ENCODE data around the gene AP5Z1. TPM values are rescaled to one million over a fixed set of nuclear protein-coding genes. Genes with fewer than 3 reads are reported as not detected.

AP5Z1 gene
- 35.7 to 61.2 TPM (median 59.7 TPM) in 3 replicates for total RNA-seq
- long read RNA-seq, transcript AP5Z1-201 (17 exons, 2,889 nt): major isoform, 137 of 203 reads
- long read RNA-seq, transcript AP5Z1-209 (16 exons, 2,667 nt): minor isoform, 6 of 203 reads
- long read RNA-seq, partial matches to known transcripts: 21 of 203 reads
- long read RNA-seq, other reads (novel, unspliced or antisense): 36 of 203 reads

- Mint-ChIP-seq H3K9me3 (ENCODE audit: low read depth) (no peaks in the 10 kb centered on the region), H3K27ac (ENCODE audit: unreplicated experiment) (peak within 1 kb of the TSS; percentile 99), H3K4me3 (ENCODE audit: unreplicated experiment) (peak within 1 kb of the TSS; percentile 98), H3K27me3 (ENCODE audit: low read depth) (no peaks in the 10 kb centered on the region), H3K36me3 (ENCODE audit: low read depth) (peaks cover 5% of the 10 kb centered on the region), H3K4me1 (ENCODE audit: low read depth) (peaks cover 44% of the 10 kb centered on the region)
- peak; percentile 97 for DNase-seq (ENCODE audit: low spot score)
- TF ChIP-seq CTCF (IDR thresholded peaks at IDR 0.05): peak; percentile 11
Measured at GRCh38 chr7:4775250-4775847, at the start of gene AP5Z1. Gene AP5Z1, plus strand, starts transcription at chr7:4775623. Its CDS starts 93 bp downstream, at chr7:4775716.

GRCh38 chr7:4725850-4726450, 49.5 kb upstream of the AP5Z1 start:
- peaks cover 72% of the 10 kb centered on the region for H3K4me1 Mint-ChIP-seq (ENCODE audit: low read depth)

GRCh38 chr7:4726566-4726965, 48.9 kb upstream of the AP5Z1 start:
- peaks cover 73% of the 10 kb centered on the region for H3K4me1 Mint-ChIP-seq (ENCODE audit: low read depth)
- H3K4me3 Mint-ChIP-seq (ENCODE audit: unreplicated experiment): peak overlapping the region; percentile 85
- no peaks in the 10 kb centered on the region for H3K27me3 Mint-ChIP-seq (ENCODE audit: low read depth)
- H3K27ac Mint-ChIP-seq (ENCODE audit: unreplicated experiment): peak overlapping the region; percentile 99
- peaks cover 6% of the 10 kb centered on the region for H3K36me3 Mint-ChIP-seq (ENCODE audit: low read depth)
- TF ChIP-seq CTCF (IDR thresholded peaks at IDR 0.05): no peak
- no peaks in the 10 kb centered on the region for H3K9me3 Mint-ChIP-seq (ENCODE audit: low read depth)
- no peak for DNase-seq (ENCODE audit: low spot score)

More at GRCh38 chr7:4725850-4726450, 49.5 kb upstream of the AP5Z1 start:
- no peak for DNase-seq (ENCODE audit: low spot score)
- Mint-ChIP-seq H3K36me3 (ENCODE audit: low read depth) (peaks cover 6% of the 10 kb centered on the region), H3K9me3 (ENCODE audit: low read depth) (no peaks in the 10 kb centered on the region), H3K4me3 (ENCODE audit: unreplicated experiment) (peak overlapping the region; percentile 85), H3K27me3 (ENCODE audit: low read depth) (no peaks in the 10 kb centered on the region), H3K27ac (ENCODE audit: unreplicated experiment) (peak overlapping the region; percentile 99)
- TF ChIP-seq CTCF (IDR thresholded peaks at IDR 0.05): no peak

- Mint-ChIP-seq H3K27ac (ENCODE audit: unreplicated experiment) (peak overlapping the region; percentile 73), H3K9me3 (ENCODE audit: low read depth) (no peaks in the 10 kb centered on the region), H3K27me3 (ENCODE audit: low read depth) (no peaks in the 10 kb centered on the region), H3K4me3 (ENCODE audit: unreplicated experiment) (no peak overlapping the region), H3K4me1 (ENCODE audit: low read depth) (peaks cover 71% of the 10 kb centered on the region), H3K36me3 (ENCODE audit: low read depth) (peaks cover 9% of the 10 kb centered on the region)
- no peak for DNase-seq (ENCODE audit: low spot score)
- TF ChIP-seq CTCF (IDR thresholded peaks at IDR 0.05): no peak
Measured at GRCh38 chr7:4727914-4728705, 47.3 kb upstream of the AP5Z1 start.

GRCh38 chr7:4729266-4729665, 46.2 kb upstream of the AP5Z1 start:
- no peaks in the 10 kb centered on the region for H3K27me3 Mint-ChIP-seq (ENCODE audit: low read depth)
- H3K4me1 Mint-ChIP-seq (ENCODE audit: low read depth): peaks cover 65% of the 10 kb centered on the region
- no peaks in the 10 kb centered on the region for H3K9me3 Mint-ChIP-seq (ENCODE audit: low read depth)

More at GRCh38 chr7:4729266-4729665, 46.2 kb upstream of the AP5Z1 start:
- no peak for TF ChIP-seq CTCF (IDR thresholded peaks at IDR 0.05)
- no peak for DNase-seq (ENCODE audit: low spot score)
- H3K36me3 Mint-ChIP-seq (ENCODE audit: low read depth): peaks cover 12% of the 10 kb centered on the region
- no peak overlapping the region for H3K27ac Mint-ChIP-seq (ENCODE audit: unreplicated experiment)
- no peak overlapping the region for H3K4me3 Mint-ChIP-seq (ENCODE audit: unreplicated experiment)
